Measurements from ENCODE around the gene MAPK6. TPM values are rescaled to one million over a fixed set of nuclear protein-coding genes. Genes with fewer than 3 reads are reported as not detected.
"Not testable (repeated sequence)": the region's sequence is repeated elsewhere in the genome, so short reads cannot be mapped to it uniquely, and the experiment has no call there.

The MAPK6 gene
- total RNA-seq, 1 donor from 2014 or later: 21.1 TPM

DNA sequence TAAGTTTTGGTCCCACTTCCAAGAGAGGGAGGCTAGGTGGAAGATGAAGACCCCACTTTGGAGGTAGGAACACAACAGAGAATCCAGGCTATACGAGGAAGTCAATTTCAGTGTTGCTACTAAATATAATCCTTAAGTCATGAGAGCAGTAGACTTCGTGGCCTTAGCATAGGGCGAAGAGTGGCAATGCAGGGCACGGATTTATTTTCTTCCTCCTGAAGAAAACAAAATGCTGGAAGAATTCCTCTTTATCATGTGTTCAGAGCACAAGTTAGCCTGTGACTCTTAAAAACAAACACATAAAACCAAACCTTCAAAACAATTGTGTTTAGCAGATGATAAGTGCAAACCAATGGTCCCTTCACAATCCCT, 74.1 kb downstream of the MAPK6 start:
- Histone ChIP-seq H3K9me3 (peaks cover 5% of the 10 kb centered on the region), H3K4me3 (no peak overlapping the region), H3K27me3 (ENCODE audit: low read depth) (no peaks in the 10 kb centered on the region), H3K27ac (no peak overlapping the region), H3K4me1 (peaks cover 26% of the 10 kb centered on the region), H3K36me3 (no peaks in the 10 kb centered on the region)
- intact Hi-C loops (cut with DNase I): no loop called here
- DNase-seq (no peak), ATAC-seq (no peak)
- TF ChIP-seq, protein P1, sequence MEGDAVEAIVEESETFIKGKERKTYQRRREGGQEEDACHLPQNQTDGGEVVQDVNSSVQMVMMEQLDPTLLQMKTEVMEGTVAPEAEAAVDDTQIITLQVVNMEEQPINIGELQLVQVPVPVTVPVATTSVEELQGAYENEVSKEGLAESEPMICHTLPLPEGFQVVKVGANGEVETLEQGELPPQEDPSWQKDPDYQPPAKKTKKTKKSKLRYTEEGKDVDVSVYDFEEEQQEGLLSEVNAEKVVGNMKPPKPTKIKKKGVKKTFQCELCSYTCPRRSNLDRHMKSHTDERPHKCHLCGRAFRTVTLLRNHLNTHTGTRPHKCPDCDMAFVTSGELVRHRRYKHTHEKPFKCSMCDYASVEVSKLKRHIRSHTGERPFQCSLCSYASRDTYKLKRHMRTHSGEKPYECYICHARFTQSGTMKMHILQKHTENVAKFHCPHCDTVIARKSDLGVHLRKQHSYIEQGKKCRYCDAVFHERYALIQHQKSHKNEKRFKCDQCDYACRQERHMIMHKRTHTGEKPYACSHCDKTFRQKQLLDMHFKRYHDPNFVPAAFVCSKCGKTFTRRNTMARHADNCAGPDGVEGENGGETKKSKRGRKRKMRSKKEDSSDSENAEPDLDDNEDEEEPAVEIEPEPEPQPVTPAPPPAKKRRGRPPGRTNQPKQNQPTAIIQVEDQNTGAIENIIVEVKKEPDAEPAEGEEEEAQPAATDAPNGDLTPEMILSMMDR (IDR thresholded peaks at IDR 0.05): no peak

DNA sequence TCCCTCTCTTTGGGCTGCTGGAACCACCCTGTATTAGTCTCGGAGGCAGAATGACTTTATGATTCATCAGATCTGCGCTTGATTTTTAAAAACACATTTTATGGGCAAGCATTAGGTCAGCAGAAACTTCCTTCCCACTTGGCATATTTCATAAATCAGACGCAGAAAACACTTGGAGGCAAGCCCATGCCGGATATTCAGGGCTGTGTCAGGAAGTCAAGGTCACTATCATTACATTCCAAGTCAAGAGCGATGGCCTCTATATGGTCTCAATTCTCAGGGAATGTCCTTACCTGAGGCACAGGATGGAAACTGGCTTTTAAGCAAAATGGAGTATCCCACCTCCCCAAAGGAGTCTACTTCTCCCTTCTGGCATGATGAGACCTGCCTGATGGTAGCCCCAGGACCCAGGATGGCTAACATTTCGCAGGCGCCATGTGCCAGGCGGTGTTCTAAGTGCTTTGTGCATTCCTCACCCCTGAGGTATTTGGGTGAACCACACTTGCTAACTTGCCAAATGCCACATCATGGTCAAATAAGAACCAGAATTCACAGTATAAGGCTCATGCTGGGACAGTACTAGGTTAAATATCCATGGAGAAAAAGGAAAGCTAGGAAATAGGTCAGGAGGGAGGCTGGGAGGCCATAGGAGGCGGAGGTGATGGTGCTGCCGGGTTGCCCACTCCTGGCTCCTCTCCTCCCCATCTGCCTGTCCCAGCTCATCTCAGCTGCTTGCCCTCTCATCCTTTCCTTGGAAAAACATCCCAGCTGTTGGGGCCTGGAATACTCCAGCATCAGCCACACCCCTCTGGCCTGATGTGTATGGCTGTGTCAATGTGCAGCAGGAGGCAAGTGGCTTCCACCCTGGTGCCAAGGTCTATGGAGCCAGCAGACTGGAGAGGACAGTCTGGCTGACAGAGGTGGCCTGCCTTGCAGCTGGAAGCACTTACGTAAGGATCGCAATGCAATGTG, 74.8 kb downstream of the MAPK6 start:
- H3K36me3 ChIP-seq: no peaks in the 10 kb centered on the region
- peaks cover 26% of the 10 kb centered on the region for H3K4me1 ChIP-seq
- DNase-seq (no peak), ATAC-seq (peak; percentile 44 to 49)
- H3K27me3 ChIP-seq (ENCODE audit: low read depth): no peaks in the 10 kb centered on the region
- peaks cover 5% of the 10 kb centered on the region for H3K9me3 ChIP-seq
- TF ChIP-seq, protein P1 (IDR thresholded peaks at IDR 0.05): no peak
- no peak overlapping the region for H3K4me3 ChIP-seq
- no peak overlapping the region for H3K27ac ChIP-seq
- intact Hi-C loops (cut with DNase I): no loop called here

DNA sequence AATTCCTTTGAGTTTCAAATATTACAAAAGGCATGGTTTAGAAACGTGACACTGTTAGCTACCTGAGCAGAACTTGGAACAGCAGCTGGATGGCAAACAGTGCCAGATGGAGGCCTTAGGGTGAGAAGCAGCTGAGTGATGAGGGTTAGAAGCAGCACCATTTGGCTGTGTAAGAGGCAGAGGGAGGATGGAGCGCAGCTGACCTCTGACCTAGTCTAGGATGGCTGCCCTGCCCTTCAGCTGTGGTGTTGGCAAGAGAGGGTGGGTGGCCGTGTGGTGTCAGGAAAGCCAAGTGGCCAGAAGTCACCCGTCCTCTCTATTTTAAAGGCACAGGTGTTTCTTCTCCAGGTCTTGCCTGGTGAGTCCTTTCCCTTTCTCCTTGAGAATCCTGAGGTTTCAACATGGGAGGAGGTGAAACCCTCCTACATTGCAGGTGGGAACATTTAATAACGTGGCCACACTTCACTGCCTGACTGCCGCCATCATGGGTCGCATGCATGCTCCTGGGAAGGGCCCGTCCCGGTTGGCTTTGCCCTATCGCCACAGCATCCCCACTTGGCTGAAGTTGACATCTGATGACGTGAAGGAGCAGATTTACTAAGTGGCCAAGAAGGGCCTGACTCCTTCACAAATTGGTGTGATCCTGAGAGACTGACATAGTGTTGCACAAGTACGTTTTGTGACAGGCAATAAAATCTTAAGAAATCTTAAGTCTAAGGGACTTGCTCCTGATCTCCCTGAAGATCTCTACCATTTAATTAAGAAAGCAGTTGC, 76.0 kb downstream of the MAPK6 start:
- no peak for DNase-seq
- intact Hi-C loops (cut with DNase I): no loop called here
- no peak overlapping the region for H3K4me3 ChIP-seq
- H3K36me3 ChIP-seq: no peaks in the 10 kb centered on the region
- H3K4me1 ChIP-seq: peaks cover 26% of the 10 kb centered on the region
- TF ChIP-seq, protein P1 (IDR thresholded peaks at IDR 0.05): no peak
- H3K27ac ChIP-seq: no peak overlapping the region
- H3K9me3 ChIP-seq: peaks cover 5% of the 10 kb centered on the region
- no peaks in the 10 kb centered on the region for H3K27me3 ChIP-seq (ENCODE audit: low read depth)
- ATAC-seq: no peak

DNA sequence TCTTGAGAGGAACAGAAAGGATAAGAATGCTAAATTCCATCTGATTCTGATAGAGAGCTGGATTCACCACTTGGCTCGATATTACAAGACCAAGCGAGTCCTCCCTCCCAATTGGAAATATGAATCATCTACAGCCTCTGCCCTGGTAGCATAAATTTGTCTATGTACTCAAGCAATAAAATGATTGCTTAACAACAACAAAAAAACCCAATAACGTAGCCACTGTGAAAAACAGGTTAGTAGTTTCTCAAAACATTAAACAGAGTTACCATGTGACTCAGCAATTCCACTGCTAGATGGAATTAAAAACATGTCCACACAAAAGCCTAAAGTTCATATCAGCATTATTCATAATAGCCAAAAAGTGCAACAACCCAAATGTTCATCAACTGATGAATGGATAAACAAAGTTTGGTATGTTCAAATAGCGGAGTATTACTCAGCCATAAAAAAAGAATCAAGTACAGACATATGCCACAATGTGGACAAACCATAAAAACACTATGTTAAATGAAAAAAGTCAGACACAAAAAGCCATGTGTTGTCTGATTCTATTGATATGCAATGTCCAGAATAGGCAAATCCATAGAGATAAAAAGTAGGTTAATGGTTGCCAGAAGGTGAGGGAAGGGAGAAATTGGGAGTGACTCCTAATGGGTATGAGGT, 76.7 kb downstream of the MAPK6 start:
- Histone ChIP-seq H3K27ac (no peak overlapping the region), H3K27me3 (ENCODE audit: low read depth) (no peaks in the 10 kb centered on the region), H3K9me3 (no peaks in the 10 kb centered on the region), H3K4me3 (no peak overlapping the region), H3K4me1 (peaks cover 26% of the 10 kb centered on the region), H3K36me3 (no peaks in the 10 kb centered on the region)
- ATAC-seq (peak; percentile 12 to 25), DNase-seq (no peak)
- intact Hi-C loops (cut with DNase I): no loop called here
- TF ChIP-seq, protein P1 (IDR thresholded peaks at IDR 0.05): no peak

DNA sequence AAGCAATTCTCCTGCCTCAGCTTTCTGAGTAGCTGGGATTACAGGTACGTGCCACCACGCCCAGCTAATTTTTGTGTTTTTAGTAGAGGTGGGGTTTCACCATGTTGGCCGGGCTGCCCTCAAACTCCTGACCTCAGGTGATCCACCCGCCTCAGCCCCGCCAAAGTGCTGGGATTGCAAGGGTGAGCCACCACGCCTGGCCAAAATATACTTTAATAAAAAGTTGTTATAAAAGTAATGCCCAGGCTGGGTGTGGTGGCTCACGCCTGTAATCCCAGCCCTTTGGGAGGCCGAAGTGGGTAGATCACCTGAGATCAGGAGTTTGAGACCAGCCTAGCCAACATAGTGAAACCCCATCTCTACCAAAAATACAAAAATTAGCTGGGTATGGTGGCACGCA, 77.5 kb downstream of the MAPK6 start:
- H3K27me3 ChIP-seq (ENCODE audit: low read depth); ATAC-seq; intact Hi-C loops (cut with DNase I); H3K36me3 ChIP-seq; H3K27ac ChIP-seq; H3K9me3 ChIP-seq; DNase-seq; H3K4me3 ChIP-seq: not testable (repeated sequence)
- peaks cover 26% of the 10 kb centered on the region for H3K4me1 ChIP-seq
